DOHH2 (cell line): ENCODE results near the gene ZNF593.

Experiments
- H3F3A ChIP-seq: fragments of 200-600 bp; sonication (generic), shearing (Covaris generic); 2 replicates; pipeline ENCODE4 v1.6.0; 2016; ENCODE audit warnings: antibody characterized with exemption, mild to moderate bottlenecking; ENCODE audit not compliant: control insufficient read depth, insufficient read depth
- H3K27ac ChIP-seq: fragments of 200-600 bp; sonication (generic); 2 replicates; pipeline ENCODE4 v1.5.1; 2014; ENCODE audit warnings: low read depth, mild to moderate bottlenecking, low read length, moderate library complexity
- H3K27me3 ChIP-seq: fragments of 200-600 bp; sonication (generic); 2 replicates; pipeline ENCODE4 v1.6.1; 2014; ENCODE audit warnings: mild to moderate bottlenecking, low read length, mixed read lengths; ENCODE audit not compliant: control insufficient read depth
- H3K36me3 ChIP-seq: fragments of 200-600 bp; sonication (generic); 2 replicates; pipeline ENCODE4 v1.6.1; 2014; ENCODE audit warnings: mild to moderate bottlenecking, low read length, moderate library complexity, mixed read lengths; ENCODE audit not compliant: control insufficient read depth
- H3K4me1 ChIP-seq: fragments of 200-600 bp; sonication (generic); 2 replicates; pipeline ENCODE4 v1.6.1; 2014; ENCODE audit warnings: mild to moderate bottlenecking, low read length, mixed read lengths; ENCODE audit not compliant: control insufficient read depth
- H3K4me2 ChIP-seq: fragments of 200-600 bp; sonication (generic); 2 replicates; pipeline ENCODE4 v1.6.0; 2014; ENCODE audit warnings: mild to moderate bottlenecking, low read length, moderate library complexity
- H3K4me3 ChIP-seq: fragments of 200-600 bp; sonication (generic); 2 replicates; pipeline ENCODE4 v1.5.1; 2014; ENCODE audit warnings: mild to moderate bottlenecking, low read length, mixed read lengths
- H3K79me2 ChIP-seq: fragments of 200-600 bp; sonication (generic); 2 replicates; pipeline ENCODE4 v1.6.1; 2014; ENCODE audit warnings: mild to moderate bottlenecking, low read length, mixed read lengths; ENCODE audit not compliant: control insufficient read depth
- H3K9me2 ChIP-seq: fragments of 200-600 bp; sonication (generic); replicated peaks from 2 replicates; pipeline ENCODE4 v1.6.1; 2014; ENCODE audit warnings: mild to moderate bottlenecking, low read length, mixed read lengths; ENCODE audit not compliant: control insufficient read depth
- H3K9me3 ChIP-seq: fragments of 200-600 bp; sonication (generic); 2 replicates; pipeline ENCODE4 v1.6.1; 2014; ENCODE audit warnings: antibody characterized with exemption, low read length, mixed read lengths; ENCODE audit not compliant: control insufficient read depth, insufficient read depth
- H4K20me1 ChIP-seq: fragments of 200-600 bp; sonication (generic); 2 replicates; pipeline ENCODE4 v1.6.0; 2014; ENCODE audit warnings: low read depth, mild to moderate bottlenecking, antibody characterized with exemption, low read length, moderate library complexity; ENCODE audit not compliant: control insufficient read depth, insufficient read depth
- EZH2phosphoT487 ChIP-seq: fragments of 200-600 bp; sonication (generic); IDR thresholded peaks from 2 replicates; pipeline ENCODE4 v1.6.1; 2017; ENCODE audit warnings: borderline replicate concordance, mild to moderate bottlenecking, antibody characterized with exemption, low read length, moderate library complexity, mixed read lengths
- TF ChIP-seq, protein P1 (sequence below): fragments of 200-600 bp; sonication (generic); IDR thresholded peaks from one replicate; pipeline ENCODE4 v1.5.1; 2014; ENCODE audit warnings: antibody characterized with exemption, mild to moderate bottlenecking, low read depth, low read length; ENCODE audit not compliant: poor library complexity, severe bottlenecking

ZNF593 gene

DNA sequence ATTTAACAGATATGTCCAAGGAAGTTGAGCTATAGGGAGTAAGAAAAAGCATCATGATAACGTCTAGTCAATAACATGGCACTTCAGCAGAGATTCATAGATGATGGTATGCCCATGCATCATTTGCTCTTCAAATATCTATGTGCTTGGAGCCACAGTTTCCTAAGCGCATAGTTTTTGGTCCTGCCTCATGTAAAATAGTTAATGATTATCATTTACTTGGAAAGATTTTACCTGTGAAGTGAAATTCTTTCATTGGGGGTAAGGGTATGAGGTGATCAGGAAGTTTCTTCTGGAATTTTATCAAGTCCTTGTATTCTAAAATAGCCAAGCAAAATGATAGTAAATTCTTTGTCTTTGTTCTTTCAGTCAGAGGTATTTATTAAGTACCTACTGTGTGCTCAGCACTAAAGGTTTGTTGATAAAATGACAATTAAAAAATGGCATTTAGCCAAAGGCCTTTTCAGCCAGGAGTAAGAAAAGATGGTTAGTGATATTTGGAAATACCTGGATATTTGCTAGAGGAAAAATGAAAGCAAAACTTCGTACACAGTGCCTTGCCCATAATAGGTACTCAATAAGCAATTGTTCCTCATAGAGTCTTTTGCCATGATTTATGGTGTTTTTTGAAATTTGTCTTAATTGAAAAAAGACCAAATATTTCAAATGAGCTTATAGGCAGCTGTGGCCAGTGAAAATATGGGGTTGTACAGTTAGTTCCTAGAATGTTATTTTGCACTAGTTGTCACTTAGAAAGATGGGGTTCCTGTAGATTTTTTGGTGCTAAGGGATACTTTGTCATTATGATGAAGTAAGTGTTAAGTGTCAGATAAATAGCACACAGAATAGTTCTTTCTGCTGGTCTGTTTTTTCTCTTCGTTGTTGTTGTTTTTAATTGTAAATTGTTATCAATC lies 45.0 kb upstream of the ZNF593 start:
- Histone ChIP-seq H3K27ac (no peak overlapping the region), H3F3A (peaks cover 15% of the 10 kb centered on the region), H4K20me1 (no peaks in the 10 kb centered on the region), H3K9me2 (no peaks in the 10 kb centered on the region), H3K4me2 (no peak overlapping the region), H3K27me3 (no peaks in the 10 kb centered on the region), H3K4me3 (no peak overlapping the region), H3K79me2 (peaks cover 7% of the 10 kb centered on the region), H3K9me3 (no peaks in the 10 kb centered on the region), H3K4me1 (peaks cover 31% of the 10 kb centered on the region), H3K36me3 (peaks cover 35% of the 10 kb centered on the region)
- TF ChIP-seq EZH2phosphoT487 = no peak
- TF ChIP-seq, protein P1, sequence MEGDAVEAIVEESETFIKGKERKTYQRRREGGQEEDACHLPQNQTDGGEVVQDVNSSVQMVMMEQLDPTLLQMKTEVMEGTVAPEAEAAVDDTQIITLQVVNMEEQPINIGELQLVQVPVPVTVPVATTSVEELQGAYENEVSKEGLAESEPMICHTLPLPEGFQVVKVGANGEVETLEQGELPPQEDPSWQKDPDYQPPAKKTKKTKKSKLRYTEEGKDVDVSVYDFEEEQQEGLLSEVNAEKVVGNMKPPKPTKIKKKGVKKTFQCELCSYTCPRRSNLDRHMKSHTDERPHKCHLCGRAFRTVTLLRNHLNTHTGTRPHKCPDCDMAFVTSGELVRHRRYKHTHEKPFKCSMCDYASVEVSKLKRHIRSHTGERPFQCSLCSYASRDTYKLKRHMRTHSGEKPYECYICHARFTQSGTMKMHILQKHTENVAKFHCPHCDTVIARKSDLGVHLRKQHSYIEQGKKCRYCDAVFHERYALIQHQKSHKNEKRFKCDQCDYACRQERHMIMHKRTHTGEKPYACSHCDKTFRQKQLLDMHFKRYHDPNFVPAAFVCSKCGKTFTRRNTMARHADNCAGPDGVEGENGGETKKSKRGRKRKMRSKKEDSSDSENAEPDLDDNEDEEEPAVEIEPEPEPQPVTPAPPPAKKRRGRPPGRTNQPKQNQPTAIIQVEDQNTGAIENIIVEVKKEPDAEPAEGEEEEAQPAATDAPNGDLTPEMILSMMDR = no peak

DNA sequence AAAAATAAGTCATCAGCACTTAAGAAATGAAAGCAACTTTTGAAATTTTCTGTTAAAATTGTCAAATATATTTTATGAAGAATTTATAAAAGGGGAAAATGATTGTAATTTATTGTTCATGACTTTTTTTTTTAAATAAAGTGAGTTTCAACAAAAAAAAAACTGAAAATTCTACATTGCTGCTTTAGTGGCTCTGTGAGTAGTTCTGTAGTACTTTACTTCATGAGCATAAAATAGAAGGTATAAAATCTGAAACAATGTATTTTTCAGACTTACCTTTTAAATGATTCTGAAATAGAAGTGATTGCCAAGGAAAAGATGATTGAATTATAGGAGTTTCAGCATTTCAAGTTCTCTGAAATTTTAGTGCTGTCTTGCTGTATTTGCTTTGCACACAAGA lies 44.3 kb upstream of the ZNF593 start:
- Histone ChIP-seq H3K4me3 (no peak overlapping the region), H3K27ac (no peak overlapping the region), H3K9me2 (no peaks in the 10 kb centered on the region), H3K9me3 (no peaks in the 10 kb centered on the region), H3K4me1 (peaks cover 31% of the 10 kb centered on the region), H3F3A (peaks cover 15% of the 10 kb centered on the region), H3K27me3 (no peaks in the 10 kb centered on the region), H3K4me2 (peak overlapping the region; percentile 72; the same call in 1 of the 2 replicates), H4K20me1 (no peaks in the 10 kb centered on the region), H3K79me2 (peaks cover 7% of the 10 kb centered on the region), H3K36me3 (peaks cover 29% of the 10 kb centered on the region)
- no peak for TF ChIP-seq EZH2phosphoT487
- TF ChIP-seq, protein P1 = no peak

DNA sequence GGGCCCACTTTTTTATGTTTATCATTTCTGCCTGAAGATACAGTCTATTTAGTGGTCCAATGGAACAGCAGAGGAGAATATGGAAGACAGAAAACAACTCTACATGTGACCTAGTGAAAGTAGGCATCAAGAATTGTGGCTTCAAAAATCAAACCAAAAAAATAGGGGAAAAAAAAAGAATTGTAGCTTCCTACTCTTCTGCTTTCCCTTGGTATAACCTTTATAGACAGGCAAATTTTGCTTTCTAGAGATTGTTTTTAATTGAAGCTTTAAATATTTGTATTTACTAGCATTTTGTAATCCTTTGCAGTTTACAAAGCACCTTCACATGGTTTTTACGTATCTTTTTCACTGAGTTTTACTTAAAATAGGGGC lies 43.8 kb upstream of the ZNF593 start:
- H3K9me2 ChIP-seq = no peaks in the 10 kb centered on the region
- peaks cover 15% of the 10 kb centered on the region for H3F3A ChIP-seq
- H4K20me1 ChIP-seq = no peaks in the 10 kb centered on the region
- TF ChIP-seq, protein P1 = no peak
- TF ChIP-seq EZH2phosphoT487 = no peak
- H3K4me1 ChIP-seq = peaks cover 31% of the 10 kb centered on the region
- no peaks in the 10 kb centered on the region for H3K27me3 ChIP-seq
- peaks cover 7% of the 10 kb centered on the region for H3K79me2 ChIP-seq
- peak overlapping the region; percentile 54 for H3K4me3 ChIP-seq
- H3K36me3 ChIP-seq = peaks cover 28% of the 10 kb centered on the region
- peak overlapping the region; percentile 72 for H3K4me2 ChIP-seq
- peak overlapping the region; percentile 70 for H3K27ac ChIP-seq
- no peaks in the 10 kb centered on the region for H3K9me3 ChIP-seq
